H1 (cell line): ENCODE data around the gene COMT. TPM values are rescaled to one million over a fixed set of nuclear protein-coding genes. Genes with fewer than 3 reads are reported as not detected.

Experiments used
- CTCF ChIA-PET: fragments of 300-600 bp; sonication (Branson Sonifier 250); formaldehyde crosslinking; loops from one replicate; lab custom pipeline; 2021; ENCODE audit not compliant: partially characterized antibody; lab: Charles Lee
- POLR2A ChIA-PET: fragments of 300-600 bp; sonication (Branson Sonifier 250); formaldehyde crosslinking; loops from one replicate; lab custom pipeline; 2021; ENCODE audit warnings: inconsistent platforms; ENCODE audit not compliant: partially characterized antibody; lab: Charles Lee
- DNase-seq, 2 experiments: peaks; one replicate each; pipeline versions ENCODE4 v3.0.0 to v3.0.0-alpha.2; 2010 to 2022; ENCODE audit warnings: low spot score in 2 of 2, low read depth in 1 of 2, mixed read lengths in 1 of 2
- FAIRE-seq: peaks from 2 replicates; lab custom pipeline; 2011; peaks lifted over from hg19 to GRCh38; lab: Jason Lieb, UNC
- H2AFZ ChIP-seq: 2 replicates; pipeline ENCODE4 v1.8.1; 2012; ENCODE audit warnings: low read length, inconsistent platforms
- H2AK5ac ChIP-seq: 2 replicates; pipeline ENCODE4 v1.6.1; 2013; ENCODE audit warnings: low read depth, low read length
- H2BK120ac ChIP-seq: replicated peaks from 2 replicates; pipeline ENCODE3; 2013; ENCODE audit warnings: low read depth, low read length, inconsistent platforms
- H2BK12ac ChIP-seq: 2 replicates; pipeline ENCODE4 v1.6.1; 2013; ENCODE audit warnings: low read depth, low read length
- H2BK15ac ChIP-seq: 2 replicates; pipeline ENCODE4 v1.6.1; 2013; ENCODE audit warnings: low read length
- H2BK20ac ChIP-seq: 2 replicates; pipeline ENCODE4 v1.6.1; 2013; ENCODE audit warnings: low read length
- H2BK5ac ChIP-seq: 2 replicates; pipeline ENCODE4 v1.6.1; 2013; ENCODE audit warnings: low read depth, low read length
- H3K14ac ChIP-seq: 2 replicates; pipeline ENCODE4 v1.6.1; 2013; ENCODE audit warnings: inconsistent platforms; ENCODE audit not compliant: insufficient read length
- H3K18ac ChIP-seq: 2 replicates; pipeline ENCODE4 v1.6.1; 2013; ENCODE audit warnings: low read length; ENCODE audit errors: extremely low read depth
- H3K23ac ChIP-seq: 2 replicates; pipeline ENCODE4 v1.6.1; 2013; ENCODE audit warnings: inconsistent platforms; ENCODE audit not compliant: insufficient read length
- H3K23me2 ChIP-seq: 2 replicates; pipeline ENCODE4 v1.6.1; 2013; ENCODE audit warnings: low read depth, low read length
- H3K27ac ChIP-seq: 2 replicates; pipeline ENCODE4 v1.6.1; 2011; ENCODE audit warnings: low read depth, low read length, inconsistent platforms
- H3K27me3 ChIP-seq, 4 experiments: replicated peaks in 1 of 4; 1 replicate in 1 of 4; 2 replicates in 3 of 4; pipeline versions ENCODE4 v1.6.1 to v1.8.1; 2011 to 2013; ENCODE audit warnings: low read length in 3 of 4, mild to moderate bottlenecking in 3 of 4, inconsistent platforms in 2 of 4, mixed read lengths in 2 of 4, moderate library complexity in 1 of 4; ENCODE audit not compliant: control insufficient read depth in 3 of 4, insufficient read depth in 3 of 4; ENCODE audit errors: extremely low read depth in 1 of 4
- H3K36me3 ChIP-seq, 4 experiments: 2 replicates each; pipeline versions ENCODE4 v1.6.1 to v1.8.1; 2011 to 2013; ENCODE audit warnings: mild to moderate bottlenecking in 4 of 4, low read length in 3 of 4, moderate library complexity in 2 of 4, control low read depth in 1 of 4, inconsistent platforms in 1 of 4; ENCODE audit not compliant: insufficient read depth in 4 of 4, control insufficient read depth in 2 of 4
- H3K4ac ChIP-seq: replicated peaks from 2 replicates; pipeline ENCODE3; 2013; ENCODE audit warnings: low read length, low read depth, mixed read lengths, inconsistent platforms; ENCODE audit not compliant: insufficient read length
- H3K4me1 ChIP-seq, 4 experiments: replicated peaks in 1 of 4; 1 replicate in 1 of 4; 2 replicates in 3 of 4; pipeline versions ENCODE4 v1.6.1 to v1.8.1; 2011 to 2013; ENCODE audit warnings: low read length in 3 of 4, inconsistent platforms in 2 of 4, mixed read lengths in 1 of 4; ENCODE audit not compliant: insufficient read depth in 4 of 4, control insufficient read depth in 3 of 4
- H3K4me2 ChIP-seq, 2 experiments: 2 replicates each; pipeline versions ENCODE4 v1.6.1 to v1.8.1; 2011 to 2013; ENCODE audit warnings: low read depth in 2 of 2, low read length in 2 of 2, control low read depth in 1 of 2, inconsistent platforms in 1 of 2, mild to moderate bottlenecking in 1 of 2; ENCODE audit not compliant: insufficient read depth in 1 of 2
- H3K4me3 ChIP-seq, 4 experiments: fragments of 200-600, 300-600 bp in 1 of 4; sonication (generic), shearing (Covaris generic), sonication (Bioruptor Twin) in 1 of 4; 2 replicates each; pipeline versions ENCODE4 v1.5.1 to v1.8.1; 2011 to 2016; ENCODE audit warnings: low read length in 4 of 4, low read depth in 3 of 4, control low read depth in 2 of 4, inconsistent platforms in 2 of 4, mild to moderate bottlenecking in 2 of 4, mixed read lengths in 1 of 4, moderate library complexity in 1 of 4; ENCODE audit not compliant: insufficient read depth in 2 of 4; ENCODE audit errors: extremely low read depth in 1 of 4
- H3K56ac ChIP-seq: replicated peaks from 2 replicates; pipeline ENCODE3; 2013; ENCODE audit warnings: low read depth, mild to moderate bottlenecking, mixed read lengths, low read length, inconsistent platforms; ENCODE audit not compliant: insufficient read length
- H3K79me1 ChIP-seq: 2 replicates; pipeline ENCODE4 v1.6.1; 2013; ENCODE audit warnings: low read depth, low read length, control low read depth
- H3K79me2 ChIP-seq, 2 experiments: 2 replicates each; pipeline versions ENCODE4 v1.6.1 to v1.8.1; 2012 to 2013; ENCODE audit warnings: low read length in 2 of 2, mild to moderate bottlenecking in 2 of 2, inconsistent platforms in 1 of 2; ENCODE audit not compliant: insufficient read depth in 2 of 2, control insufficient read depth in 1 of 2
- H3K9ac ChIP-seq, 4 experiments: replicated peaks in 1 of 4; 1 replicate in 1 of 4; 2 replicates in 3 of 4; pipeline versions ENCODE4 v1.6.1 to v1.8.1; 2011 to 2013; ENCODE audit warnings: low read depth in 3 of 4, low read length in 3 of 4, control low read depth in 2 of 4, mild to moderate bottlenecking in 2 of 4, moderate library complexity in 2 of 4, inconsistent platforms in 1 of 4; ENCODE audit errors: extremely low read depth in 1 of 4
- H3K9me3 ChIP-seq, 2 experiments: 2 replicates each; pipeline versions ENCODE4 v1.6.1 to v1.8.1; 2012 to 2013; ENCODE audit warnings: mild to moderate bottlenecking in 2 of 2, moderate library complexity in 2 of 2, control low read depth in 1 of 2, inconsistent platforms in 1 of 2, low read depth in 1 of 2, low read length in 1 of 2, mixed read lengths in 1 of 2; ENCODE audit not compliant: insufficient read depth in 2 of 2
- H4K20me1 ChIP-seq, 2 experiments: replicated peaks in 1 of 2; 2 replicates each; pipeline versions ENCODE3 to v1.8.1; 2011 to 2013; ENCODE audit warnings: inconsistent platforms in 2 of 2, low read length in 2 of 2, mild to moderate bottlenecking in 1 of 2; ENCODE audit not compliant: insufficient read depth in 2 of 2, control insufficient read depth in 1 of 2
- H4K5ac ChIP-seq: 2 replicates; pipeline ENCODE4 v1.6.1; 2013; ENCODE audit warnings: low read length, low read depth, mixed read lengths, inconsistent platforms; ENCODE audit not compliant: insufficient read length
- H4K8ac ChIP-seq: 2 replicates; pipeline ENCODE4 v1.8.0; 2013; ENCODE audit warnings: mild to moderate bottlenecking, moderate library complexity, low read length, inconsistent platforms; ENCODE audit not compliant: insufficient read depth; ENCODE audit errors: extremely low read depth
- H4K91ac ChIP-seq: replicated peaks from 2 replicates; pipeline ENCODE3; 2013; ENCODE audit warnings: low read length, mixed read lengths, inconsistent platforms; ENCODE audit not compliant: insufficient read length
- BCL11A ChIP-seq, 2 experiments: IDR thresholded peaks; one replicate each; pipeline ENCODE4 v1.6.1; 2011; ENCODE audit warnings: low read depth in 2 of 2, low read length in 2 of 2, mild to moderate bottlenecking in 2 of 2
- JUND ChIP-seq: IDR thresholded peaks from 2 replicates; pipeline ENCODE4 v1.6.1; 2011; ENCODE audit warnings: mild to moderate bottlenecking, improper control_type of control experiment, low read length
- KDM1A ChIP-seq: fragments of 200-600, 300-600 bp; sonication (generic); IDR thresholded peaks from 2 replicates; pipeline ENCODE4 v1.7.1; 2016; ENCODE audit warnings: mild to moderate bottlenecking, low read length, borderline replicate concordance
- NRF1 ChIP-seq: IDR thresholded peaks from 2 replicates; pipeline ENCODE4 v1.6.1; 2011; ENCODE audit warnings: mild to moderate bottlenecking, low read depth, low read length, improper control_type of control experiment
- POLR2AphosphoS5 ChIP-seq: IDR thresholded peaks from 2 replicates; pipeline ENCODE4 v1.6.1; 2011; ENCODE audit warnings: low read depth, low read length
- RXRA ChIP-seq: IDR thresholded peaks from 2 replicates; pipeline ENCODE4 v1.6.1; 2011; ENCODE audit warnings: low read depth, mild to moderate bottlenecking, low read length, moderate library complexity; ENCODE audit not compliant: insufficient read depth
- TCF12 ChIP-seq: IDR thresholded peaks from 2 replicates; pipeline ENCODE4 v1.6.1; 2011; ENCODE audit warnings: low read depth, mild to moderate bottlenecking, low read length
- ZNF274 ChIP-seq: IDR thresholded peaks from 2 replicates; pipeline ENCODE4 v1.7.0; 2012; ENCODE audit warnings: low read length, borderline replicate concordance; ENCODE audit errors: extremely low read depth
- WGBS, 2 experiments: shearing (Covaris generic) in 1 of 2; methylation state at CpG; one replicate each; pipeline versions ENCODE4 v1.1.6 to v1.1.7; 2013 to 2015; ENCODE audit warnings: low lambda C conversion rate in 2 of 2, mixed read lengths in 2 of 2, inconsistent platforms in 1 of 2, low coverage in 1 of 2, missing lambda C conversion rate in 1 of 2; ENCODE audit not compliant: insufficient replicate concordance in 2 of 2, insufficient coverage in 1 of 2, insufficient read length in 1 of 2; ENCODE audit errors: extremely low coverage in 1 of 2, missing lambda C conversion rate in 1 of 2; 5-methylcytosine and 5-hydroxymethylcytosine counted together
- polyA plus RNA-seq, 7 experiments: library from polyadenylated mRNA; depleted of rRNA in 3 of 7; stranded (reverse) in 5 of 7; unstranded in 2 of 7; fragments of >200 nt in 5 of 7; fragments of 200-250 nt in 2 of 7; gene quantifications; 1 replicate in 5 of 7; 2 replicates in 1 of 7; 4 replicates in 1 of 7; pipeline versions ENCODE4 v1.2.1 to v1.2.3, GENCODE V29; 2011 to 2013; ENCODE audit warnings: missing spikeins in 2 of 7, mixed read lengths in 2 of 7
- total RNA-seq: library from RNA; stranded (reverse); fragmentation: NEBNext Ultra II Directional; extraction: Animal tissue kit (Norgen Biotek cat#: 25700); gene quantifications from 2 replicates; pipeline ENCODE4 v1.2.1, GENCODE V29; 2021
- TF ChIP-seq, protein P1 (sequence below): IDR thresholded peaks from 2 replicates; pipeline ENCODE4 v1.6.1; 2012; ENCODE audit warnings: low read length, inconsistent platforms

Gene COMT
- total and polyA plus RNA-seq, 2 of the 8 experiments (the other 6 are each of a cell fraction or from before 2014, with no cell fraction given): 15.2 to 33.7 TPM

DNA sequence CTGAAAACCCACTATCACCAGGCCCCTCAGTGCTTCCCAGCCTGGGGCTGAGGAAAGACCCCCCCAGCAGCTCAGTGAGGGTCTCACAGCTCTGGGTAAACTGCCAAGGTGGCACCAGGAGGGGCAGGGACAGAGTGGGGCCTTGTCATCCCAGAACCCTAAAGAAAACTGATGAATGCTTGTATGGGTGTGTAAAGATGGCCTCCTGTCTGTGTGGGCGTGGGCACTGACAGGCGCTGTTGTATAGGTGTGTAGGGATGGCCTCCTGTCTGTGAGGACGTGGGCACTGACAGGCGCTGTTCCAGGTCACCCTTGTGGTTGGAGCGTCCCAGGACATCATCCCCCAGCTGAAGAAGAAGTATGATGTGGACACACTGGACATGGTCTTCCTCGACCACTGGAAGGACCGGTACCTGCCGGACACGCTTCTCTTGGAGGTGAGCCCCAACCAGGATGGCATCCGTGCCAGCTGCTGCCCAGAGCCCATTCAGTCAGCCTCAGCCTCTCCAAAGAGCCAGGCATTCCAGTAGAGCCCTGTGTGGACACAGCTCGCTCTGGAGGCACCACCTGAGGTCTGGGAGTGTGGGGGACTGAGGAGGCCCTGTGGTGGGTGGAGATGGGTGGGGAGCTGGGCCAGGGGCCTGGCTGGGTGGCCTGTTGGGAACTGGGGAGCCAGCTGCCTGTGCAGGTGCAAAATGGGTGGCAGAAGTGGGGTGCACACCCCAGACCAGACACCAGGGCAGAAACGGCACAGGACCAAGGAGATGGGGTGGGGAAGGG, 22.5 kb downstream of the COMT start:
- FAIRE-seq (no peak), DNase-seq (no peak)
- Histone ChIP-seq H3K18ac (no peak overlapping the region), H3K4me2 (no peak overlapping the region; a peak in 1 of 4 replicates), H3K23me2 (peaks cover under 1% of the 10 kb centered on the region), H3K27ac (no peak overlapping the region), H2AFZ (no peak overlapping the region), H2BK15ac (peak overlapping the region; percentile 40; the same call in 1 of the 2 replicates), H4K20me1 (peaks cover 0 to 2% of the 10 kb centered on the region in 2 experiments), H3K9me3 (no peaks in the 10 kb centered on the region), H3K4ac (no peak overlapping the region), H3K56ac (no peak overlapping the region), H3K36me3 (no peaks in the 10 kb centered on the region; a peak in 1 of 8 replicates), H3K4me1 (peaks cover 0 to 19% (median 17%) of the 10 kb centered on the region in 4 experiments; a peak in 6 of 7 replicates), H4K91ac (no peak overlapping the region), H3K4me3 (no peak overlapping the region), H2BK5ac (no peak overlapping the region; the same call in 1 of the 2 replicates), H3K79me2 (no peaks in the 10 kb centered on the region), H2AK5ac (no peak overlapping the region; the same call in 1 of the 2 replicates), H2BK120ac (no peak overlapping the region), H4K8ac (no peak overlapping the region; the same call in 1 of the 2 replicates), H3K79me1 (no peaks in the 10 kb centered on the region), H3K23ac (no peak overlapping the region), H2BK12ac (no peak overlapping the region; the same call in 1 of the 2 replicates), H4K5ac (no peak overlapping the region), H2BK20ac (no peak overlapping the region), H3K14ac (no peak overlapping the region), H3K9ac (no peak overlapping the region), H3K27me3 (no peaks in the 10 kb centered on the region)
- ChIA-PET POLR2A (interaction anchor here (0.7 to 2.6 kb wide), 3 partner anchors 22 to 149 kb away, joined by 3 to 9 read pairs (median 3); no protein-coding TSS in a partner anchor), CTCF (interaction anchor here (0.5 to 16.2 kb wide), 10 partner anchors 11 to 234 kb away, joined by 3 to 369 read pairs (median 6); no protein-coding TSS in a partner anchor)
- WGBS, 2 experiments: 92% methylated on average over 12 of the region's 12 CpGs; no CpG with 5 or more reads in 1 of the 2 experiments
- no peak for TF ChIP-seq KDM1A
- TF ChIP-seq, protein P1, sequence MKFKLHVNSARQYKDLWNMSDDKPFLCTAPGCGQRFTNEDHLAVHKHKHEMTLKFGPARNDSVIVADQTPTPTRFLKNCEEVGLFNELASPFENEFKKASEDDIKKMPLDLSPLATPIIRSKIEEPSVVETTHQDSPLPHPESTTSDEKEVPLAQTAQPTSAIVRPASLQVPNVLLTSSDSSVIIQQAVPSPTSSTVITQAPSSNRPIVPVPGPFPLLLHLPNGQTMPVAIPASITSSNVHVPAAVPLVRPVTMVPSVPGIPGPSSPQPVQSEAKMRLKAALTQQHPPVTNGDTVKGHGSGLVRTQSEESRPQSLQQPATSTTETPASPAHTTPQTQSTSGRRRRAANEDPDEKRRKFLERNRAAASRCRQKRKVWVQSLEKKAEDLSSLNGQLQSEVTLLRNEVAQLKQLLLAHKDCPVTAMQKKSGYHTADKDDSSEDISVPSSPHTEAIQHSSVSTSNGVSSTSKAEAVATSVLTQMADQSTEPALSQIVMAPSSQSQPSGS: no peak
- no peak for TF ChIP-seq ZNF274
- no peak for TF ChIP-seq JUND
- no peak for TF ChIP-seq BCL11A (IDR thresholded peaks at IDR 0.05; ENCODE audit: low read depth in 2 of 2, low read length in 2 of 2)
- no peak for TF ChIP-seq TCF12
- TF ChIP-seq RXRA: no peak
- TF ChIP-seq NRF1: no peak
- no peak for TF ChIP-seq POLR2AphosphoS5
